GM06990 (cell line): ENCODE measurements around the gene HAS3.
A peak's percentile ranks its signal among the peaks of the same experiment; 100 is the strongest.

ENCODE experiments used
- DNase-seq: peaks from one replicate; pipeline ENCODE4 v3.0.0-alpha.2; 2011; ENCODE audit not compliant: insufficient read length; ENCODE audit errors: extremely low read depth
- H3K27me3 ChIP-seq: replicated peaks from 2 replicates; pipeline ENCODE4 v1.6.0; 2011; ENCODE audit warnings: low read length; ENCODE audit not compliant: control insufficient read depth, insufficient read depth
- H3K36me3 ChIP-seq: 2 replicates; pipeline ENCODE4 v1.5.1; 2011; ENCODE audit warnings: low read length; ENCODE audit not compliant: control insufficient read depth, insufficient read depth
- H3K4me3 ChIP-seq: replicated peaks from 2 replicates; pipeline ENCODE4 v1.5.1; 2011; ENCODE audit warnings: low read depth, mild to moderate bottlenecking, control low read depth, low read length
- CTCF ChIP-seq: IDR thresholded peaks from 2 replicates; pipeline ENCODE4 v1.5.1; 2011; ENCODE audit warnings: low read length, control low read depth, mild to moderate bottlenecking, inconsistent platforms; ENCODE audit not compliant: insufficient read depth, poor library complexity, severe bottlenecking

The HAS3 gene

GRCh38 chr16:69094501-69094900 is 11.0 kb upstream of the HAS3 start:
- TF ChIP-seq CTCF: no peak
- no peak overlapping the region for H3K4me3 ChIP-seq
- H3K36me3 ChIP-seq: no peaks in the 10 kb centered on the region
- no peaks in the 10 kb centered on the region for H3K27me3 ChIP-seq
- no peak for DNase-seq

GRCh38 chr16:69095193-69095592 is 10.3 kb upstream of the HAS3 start:
- H3K27me3 ChIP-seq: no peaks in the 10 kb centered on the region
- no peak for DNase-seq
- no peaks in the 10 kb centered on the region for H3K36me3 ChIP-seq
- H3K4me3 ChIP-seq: no peak overlapping the region
- no peak for TF ChIP-seq CTCF

- no peaks in the 10 kb centered on the region for H3K36me3 ChIP-seq
- no peak for DNase-seq
- no peak overlapping the region for H3K4me3 ChIP-seq
- no peaks in the 10 kb centered on the region for H3K27me3 ChIP-seq
- no peak for TF ChIP-seq CTCF
These were observed 5.3 kb upstream of the HAS3 start for GRCh38 chr16:69100071-69100691.

GRCh38 chr16:69106491-69107315 is 1.2 kb downstream of the HAS3 start:
- Histone ChIP-seq H3K36me3 (peaks cover 4% of the 10 kb centered on the region; the same call in 1 of the 2 replicates), H3K27me3 (no peaks in the 10 kb centered on the region), H3K4me3 (peak overlapping the region; percentile 48)
- TF ChIP-seq CTCF: no peak
- DNase-seq: no peak

GRCh38 chr16:69107316-69107962 is 2.0 kb downstream of the HAS3 start:
- TF ChIP-seq CTCF: no peak
- H3K27me3 ChIP-seq: no peaks in the 10 kb centered on the region
- peaks cover 6% of the 10 kb centered on the region for H3K36me3 ChIP-seq
- DNase-seq: no peak
- H3K4me3 ChIP-seq: no peak overlapping the region
